Heart left ventricle (tissue), 13 donors: ENCODE results near the gene PHF21A.

Experiments used
- CTCF ChIP-seq, 12 donors: fragments of 200-600 bp; sonication (generic) in 4 of 12; IDR thresholded peaks; one replicate each; pipeline versions ENCODE4 v1.5.0 to v1.8.0; 2018 to 2022; ENCODE audit warnings: antibody characterized with exemption in 12 of 12, mild to moderate bottlenecking in 5 of 12
- POLR2A ChIP-seq, 2 donors: fragments of 450-650 bp; IDR thresholded peaks; one replicate each; pipeline ENCODE4 v1.6.1; 2017; ENCODE audit warnings: antibody characterized with exemption in 2 of 2, mild to moderate bottlenecking in 2 of 2, moderate library complexity in 2 of 2
- donor health status: ischemic (EF 13 %, LVEDD 7.1; RV severe dilation, severe dysfunction).
- donor health status: DM: no; HTN: yes; CAD: no.
- donor health status: DM: no; HTN: no; CAD: no.
- donor health status: ischemic (EF 25% LVEDD 6.9; RV normal size, moderate dysfunction).
- donor health status: ischemic (EF 25% LVEDD 5.7; RV mildly dilated, moderate dysfunction).
- donor health status: ischemic (EF 35%, LVEDD 5.7; RV mildly dilated, moderate dysfunction).
- donor health status: nonischemic (EF 11% LVEDD 7.7; RV severe dilation, severe dysfunction).
- donor health status: DM: yes; HTN: yes; CAD: no.
- donor health status: PGD.
- donor health status: ischemic (EF 29% LVEDD 5.4; RV normal size, mild dysfunction).
- donor health status: nonischemic (EF 23%, LVEDD 6.1; RV moderate dilation, normal function).

- TF ChIP-seq POLR2A (IDR thresholded peaks at IDR 0.05) (no peak), CTCF (IDR thresholded peaks at IDR 0.05) (no peak)
Measured at GRCh38 chr11:46044601-46045000, 76.7 kb downstream of the PHF21A start.
